DMS114 treated with DMSO at 0.1 percent for 48 hours (cell line): ENCODE results near the gene CACNA1I.

Experiments used
- DNase-seq: peaks from one replicate; lab custom pipeline; 2025; ENCODE audit not compliant: unreplicated experiment; lab: John Stamatoyannopoulos, UW

CACNA1I gene

DNA sequence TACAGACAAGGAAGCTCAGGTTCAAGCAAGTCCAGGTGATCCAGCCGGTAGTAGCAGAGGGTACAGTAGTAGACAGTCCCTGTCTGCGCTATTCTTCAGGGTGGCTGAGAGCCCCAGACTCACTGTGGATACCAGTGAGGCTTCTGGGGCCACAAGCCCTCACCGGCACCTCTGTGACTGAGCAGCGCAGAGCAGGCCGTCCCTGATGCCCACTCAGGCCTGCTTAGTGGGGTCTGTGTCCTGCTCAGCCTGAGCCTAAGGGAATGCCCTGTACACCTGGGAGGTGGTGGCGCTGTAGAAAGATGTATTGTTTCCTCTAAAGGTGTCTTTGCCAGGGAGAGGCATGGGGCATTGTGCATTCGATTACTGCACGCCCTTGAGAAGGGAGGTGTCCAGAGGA is 143.8 kb downstream of the CACNA1I start:
- DNase-seq: no peak

GRCh38 chr22:39715778-39716495 is 145.4 kb downstream of the CACNA1I start:
- no peak for DNase-seq

DNA sequence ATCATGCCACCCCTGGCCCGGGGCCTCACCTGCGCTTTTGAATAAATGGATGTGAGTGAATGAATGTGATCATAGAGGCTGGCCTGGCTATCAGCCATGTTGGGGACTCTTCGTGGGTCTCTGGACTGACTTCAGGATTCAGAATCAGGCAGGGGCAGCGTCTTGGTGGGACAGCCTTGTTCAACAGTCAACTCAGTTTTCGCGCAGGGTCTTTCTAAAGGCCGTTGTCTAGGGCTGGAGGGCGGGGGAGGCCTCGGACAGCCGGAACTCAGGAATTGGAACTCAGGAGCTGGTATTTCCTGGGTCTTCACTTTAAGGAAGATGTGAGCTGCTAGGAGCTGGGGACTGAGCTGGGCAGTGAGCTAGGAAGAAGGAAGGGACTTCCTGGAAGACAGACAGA is 146.0 kb downstream of the CACNA1I start:
- DNase-seq: no peak

DNA sequence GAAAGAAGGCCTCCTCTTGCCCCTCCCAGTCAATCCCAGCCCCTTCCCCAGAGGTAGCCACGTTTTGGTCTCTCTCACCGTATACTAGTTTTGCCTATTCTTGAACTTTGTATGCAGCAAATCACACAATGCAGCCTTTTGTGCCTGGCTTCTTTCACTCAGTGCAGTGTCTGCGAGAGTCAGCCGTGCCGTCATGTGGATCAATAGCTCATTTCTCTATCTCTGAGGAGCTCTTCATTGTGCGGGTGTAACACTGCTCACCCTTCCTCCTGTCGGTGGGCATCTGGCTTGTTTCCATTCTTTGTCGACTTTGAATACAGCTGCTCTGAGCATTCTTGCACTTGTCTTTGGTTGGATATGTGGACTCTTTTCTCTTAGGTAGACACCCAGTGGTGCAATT is 146.5 kb downstream of the CACNA1I start:
- no peak for DNase-seq

- DNase-seq: no peak
Measured at GRCh38 chr22:39718206-39718605, 147.7 kb downstream of the CACNA1I start.

- DNase-seq: no peak
Measured at GRCh38 chr22:39718921-39719475, 148.4 kb downstream of the CACNA1I start.

DNA sequence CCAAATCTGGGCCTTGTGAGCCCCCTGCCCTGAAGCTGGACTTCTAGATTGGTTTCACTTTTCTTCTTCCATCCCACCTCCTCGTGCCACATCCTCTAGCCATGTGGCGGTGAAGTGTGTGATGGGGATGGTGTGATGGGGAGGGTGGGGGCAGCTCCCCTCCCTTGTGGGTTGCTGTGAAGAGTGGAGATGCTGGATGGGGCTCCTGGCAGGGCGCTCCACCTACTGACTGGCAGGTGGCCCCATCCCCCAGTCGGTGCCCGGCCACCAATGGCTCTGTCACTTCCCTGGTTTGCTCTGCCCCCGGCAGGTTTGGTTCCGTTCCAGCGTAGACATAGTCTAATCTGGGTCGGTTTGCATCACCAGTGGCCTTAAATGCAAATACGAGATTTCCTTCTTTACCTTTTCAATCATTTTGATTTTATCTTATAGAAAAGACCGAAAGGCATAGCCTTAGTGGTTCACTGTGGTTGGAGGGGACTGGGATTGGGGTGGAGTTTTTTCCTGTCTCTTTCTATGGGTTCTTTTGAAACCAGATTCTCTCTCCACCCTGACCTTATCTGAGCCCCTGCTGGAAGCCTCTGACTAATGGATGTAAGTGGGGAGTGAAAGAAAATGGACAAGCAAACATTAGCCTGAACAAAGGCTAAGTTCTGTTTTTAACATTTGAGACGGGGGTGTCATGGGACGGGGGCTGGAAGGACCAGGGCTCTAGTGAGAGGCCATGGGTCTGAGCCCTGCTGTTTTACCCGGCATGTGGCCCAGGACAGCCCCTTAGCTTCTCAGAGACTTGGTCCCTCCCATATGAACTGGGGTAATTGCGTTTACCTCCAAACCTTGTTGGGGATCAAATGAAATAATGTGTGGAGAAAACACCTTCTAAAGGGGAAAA is 149.3 kb downstream of the CACNA1I start:
- DNase-seq: no peak

GRCh38 chr22:39721206-39722031 is 150.9 kb downstream of the CACNA1I start:
- no peak for DNase-seq

DNA sequence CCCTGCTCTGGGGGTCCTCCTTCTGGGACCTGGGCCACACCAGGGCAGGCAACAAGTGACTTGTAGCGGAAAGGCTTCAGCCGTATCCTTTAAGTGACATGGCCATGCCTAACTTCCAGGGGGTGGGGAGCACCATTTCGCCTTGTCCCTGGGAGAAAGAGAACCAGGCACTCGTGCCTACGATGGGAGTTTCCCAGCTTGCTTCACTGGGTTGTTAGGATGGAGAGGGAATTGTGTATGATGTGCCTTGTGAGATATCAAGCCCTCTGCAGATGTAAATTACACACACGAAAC is 151.4 kb downstream of the CACNA1I start:
- no peak for DNase-seq

DNA sequence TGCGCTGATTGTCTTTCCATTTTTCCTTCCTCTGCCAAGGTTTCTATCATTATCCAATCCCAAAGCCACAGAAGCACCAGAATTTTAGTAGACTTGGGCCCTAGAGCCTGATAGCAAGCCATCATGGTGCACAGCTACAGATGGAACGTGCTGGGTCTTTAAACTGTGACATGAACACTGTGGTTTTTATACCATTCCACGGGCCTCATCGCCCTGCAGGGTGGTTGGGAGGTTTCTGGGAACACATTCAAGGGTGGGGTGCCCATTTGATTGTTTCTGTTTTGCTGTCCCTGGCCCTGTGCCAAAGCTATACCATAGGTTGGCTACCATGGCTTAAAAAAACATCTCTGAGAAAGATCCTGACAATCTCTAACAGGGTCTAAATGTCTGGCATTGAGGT is 151.9 kb downstream of the CACNA1I start:
- DNase-seq: no peak

DNA sequence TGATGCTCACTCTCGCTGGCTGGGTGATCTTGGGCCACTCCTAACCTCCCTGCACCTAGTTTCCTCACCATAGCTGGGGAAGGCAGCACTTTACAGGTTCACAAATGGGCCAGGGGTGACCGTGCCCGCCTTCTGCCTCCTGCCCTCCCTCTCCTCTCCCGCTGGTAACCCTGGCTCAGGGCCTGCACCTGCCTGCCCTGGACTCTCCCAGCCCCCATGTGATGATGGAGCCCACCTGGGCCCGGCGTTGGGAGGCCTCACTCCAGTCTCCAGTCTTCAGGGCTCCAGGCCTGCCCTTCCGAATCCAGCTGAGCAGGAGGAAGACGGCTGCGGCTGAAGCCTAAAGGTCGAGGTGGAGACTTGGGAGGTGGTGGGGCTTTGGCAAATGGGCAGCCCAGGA is 152.9 kb downstream of the CACNA1I start:
- DNase-seq: no peak

DNA sequence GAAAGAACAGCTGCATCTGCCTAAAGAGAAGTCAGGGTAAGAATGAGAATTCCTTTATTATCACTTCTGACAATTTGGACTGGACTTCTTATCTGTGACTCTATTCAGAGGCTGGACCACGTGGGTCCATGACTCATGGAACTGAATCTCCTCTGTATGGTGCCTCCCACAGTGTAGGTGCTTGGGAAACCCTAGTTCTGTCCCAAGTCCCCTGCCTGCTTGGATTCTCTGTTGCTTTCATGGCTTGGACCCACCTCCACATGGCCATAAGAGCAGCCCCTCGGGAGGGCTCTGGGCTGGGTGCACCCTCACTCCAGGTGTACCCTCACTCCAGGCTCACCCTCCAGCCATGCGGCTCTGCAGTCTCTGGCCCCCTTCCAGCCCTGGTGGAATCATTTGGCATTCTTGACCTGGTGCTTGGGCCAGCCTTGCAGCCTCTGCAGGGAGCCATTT is 153.4 kb downstream of the CACNA1I start:
- DNase-seq: no peak

GRCh38 chr22:39724390-39724789 is 153.8 kb downstream of the CACNA1I start:
- DNase-seq: no peak

DNA sequence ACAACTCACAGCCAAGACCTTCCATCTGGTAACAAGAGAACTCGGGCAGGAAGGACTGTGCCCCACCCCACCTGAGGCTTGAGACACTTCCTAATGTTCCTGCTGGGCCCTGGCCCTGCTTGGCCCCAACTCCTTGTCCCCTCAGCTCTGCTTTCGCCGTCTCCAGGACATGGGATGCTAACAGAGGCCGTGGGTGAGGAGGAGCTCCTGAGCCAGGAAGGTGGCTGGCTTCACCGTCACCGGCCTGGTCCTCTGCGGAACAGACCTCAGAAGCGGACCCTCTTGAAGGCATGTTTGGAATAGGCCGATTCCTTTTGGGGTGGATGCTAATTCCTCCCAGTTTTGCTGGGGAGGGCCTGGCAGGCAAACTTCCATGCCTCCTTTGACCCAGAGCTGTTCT is 154.3 kb downstream of the CACNA1I start:
- DNase-seq: no peak

DNA sequence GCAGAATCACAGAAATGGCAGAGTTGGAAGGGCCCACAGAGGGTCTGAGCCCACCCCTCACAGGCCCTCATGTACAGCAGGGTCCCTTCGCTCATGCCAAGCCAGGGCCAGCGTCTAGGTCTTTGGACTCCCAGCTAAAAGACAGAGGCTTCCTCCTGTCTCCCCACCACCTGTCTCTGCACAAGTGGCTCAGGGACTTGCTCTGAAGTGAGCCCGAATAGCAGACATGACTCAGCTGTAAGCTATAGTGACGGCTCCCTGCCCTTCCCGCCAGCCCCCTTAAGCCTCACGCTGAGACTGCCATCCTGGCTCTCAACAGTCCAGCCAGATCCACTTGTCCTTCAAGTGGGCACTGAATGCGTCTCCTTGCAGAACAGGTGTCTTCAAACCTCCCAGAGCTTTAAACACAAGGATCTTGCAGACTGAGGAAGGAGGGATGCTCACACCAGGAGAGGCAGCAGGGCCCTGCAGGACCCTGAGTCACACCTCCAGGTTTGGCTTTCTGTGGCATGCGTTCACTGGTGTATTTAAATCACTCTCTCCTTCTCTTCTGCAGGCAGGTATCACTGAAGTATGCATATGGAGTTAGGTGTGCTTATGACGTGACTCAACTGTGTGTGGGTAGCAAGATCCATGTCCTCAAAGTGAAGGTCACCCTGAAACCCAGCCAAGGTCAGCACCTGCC is 154.9 kb downstream of the CACNA1I start:
- no peak for DNase-seq

DNA sequence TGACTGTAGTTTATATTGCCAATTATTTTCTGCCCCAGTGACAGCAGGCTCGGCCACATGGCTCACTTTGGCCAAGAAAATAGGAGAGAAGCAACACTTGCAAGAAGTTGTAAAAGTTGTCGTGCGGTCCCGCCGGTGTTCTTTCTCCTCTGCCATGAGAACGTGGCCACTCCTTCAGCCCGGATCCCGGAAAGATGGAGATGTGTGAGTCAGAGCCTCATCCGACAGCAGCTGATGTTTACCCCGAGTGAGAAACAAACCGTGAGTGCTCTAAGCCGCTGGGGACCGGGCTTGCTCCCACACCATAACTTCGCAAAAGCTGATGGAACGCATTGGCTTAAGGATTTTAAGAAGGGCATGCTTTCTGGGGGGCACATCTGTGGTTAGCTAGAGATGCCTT is 157.0 kb downstream of the CACNA1I start:
- no peak for DNase-seq

- no peak for DNase-seq
Measured at GRCh38 chr22:39728236-39728860, 157.8 kb downstream of the CACNA1I start.

GRCh38 chr22:39729141-39729934 is 158.8 kb downstream of the CACNA1I start:
- no peak for DNase-seq

GRCh38 chr22:39731481-39731880 is 160.9 kb downstream of the CACNA1I start:
- no peak for DNase-seq
